Type B pancreatic cell (in vitro differentiated cells): ENCODE results near the gene KRTAP2-1. TPM values are rescaled to one million over a fixed set of nuclear protein-coding genes. Genes with fewer than 3 reads are reported as not detected.

Source experiments
- DNase-seq: peaks from one replicate; pipeline ENCODE4 v3.0.0; 2021; ENCODE audit warnings: mixed read lengths; ENCODE audit not compliant: unreplicated experiment; ENCODE audit errors: extremely low spot score
- H3K27ac Mint-ChIP-seq: 2 replicates; pipeline ENCODE4 v1.8.0; 2021; ENCODE audit warnings: mild to moderate bottlenecking, mixed read lengths
- H3K27me3 Mint-ChIP-seq: 2 replicates; pipeline ENCODE4 v1.8.0; 2021; ENCODE audit warnings: mixed read lengths
- H3K36me3 Mint-ChIP-seq: 2 replicates; pipeline ENCODE4 v1.8.0; 2021; ENCODE audit warnings: mixed read lengths
- H3K4me1 Mint-ChIP-seq: one replicate; pipeline ENCODE4 v1.8.0; 2021; ENCODE audit warnings: mixed read lengths; ENCODE audit not compliant: unreplicated experiment
- H3K4me3 Mint-ChIP-seq: 2 replicates; pipeline ENCODE4 v1.8.0; 2021; ENCODE audit warnings: mild to moderate bottlenecking, mixed read lengths
- H3K9me3 Mint-ChIP-seq: 2 replicates; pipeline ENCODE4 v1.8.0; 2021; ENCODE audit warnings: mixed read lengths
- total RNA-seq: library from RNA; stranded (reverse); gene quantifications from 2 replicates; pipeline ENCODE4 v1.2.1, GENCODE V29; 2021; ENCODE audit warnings: low replicate concordance
- TF ChIP-seq, protein P1 (sequence below): fragments of 200-600 bp; sonication (generic); conservative IDR thresholded peaks from 2 replicates; pipeline ENCODE4 v1.5.0; 2021; ENCODE audit warnings: antibody characterized with exemption, mild to moderate bottlenecking

KRTAP2-1 gene
- total RNA-seq, 1 donor from 2014 or later: not detected

DNA sequence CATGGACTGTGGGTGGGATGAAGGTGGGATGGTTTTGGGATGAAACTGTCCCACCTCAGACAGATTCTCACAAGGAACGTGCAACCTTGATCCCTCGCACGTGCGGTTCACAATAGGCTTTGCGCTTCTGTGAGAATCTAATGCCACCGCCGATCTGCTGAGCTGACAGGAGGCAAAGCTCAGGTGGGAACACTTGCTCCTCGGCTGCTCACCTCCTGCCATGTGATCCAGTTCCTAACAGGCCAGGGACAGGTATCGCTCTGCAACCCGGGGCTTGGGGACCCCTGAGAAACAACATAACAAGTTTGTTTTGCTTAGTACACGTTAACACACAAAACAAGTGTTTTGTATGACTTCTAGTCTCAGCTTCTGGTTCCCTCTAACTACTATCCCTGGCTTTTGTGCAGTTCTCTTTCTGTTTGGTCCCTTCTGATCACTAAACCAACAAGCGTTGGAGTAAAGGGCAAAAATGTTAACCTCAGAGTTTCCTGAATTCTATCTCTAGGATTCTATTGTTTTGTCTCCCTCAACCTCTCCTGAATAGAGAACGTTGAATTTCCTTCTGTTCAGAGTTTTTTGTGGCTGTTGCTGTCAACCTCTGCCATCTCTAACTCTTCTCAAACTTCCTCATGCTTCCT, 30.4 kb downstream of the KRTAP2-1 start:
- TF ChIP-seq, protein P1, sequence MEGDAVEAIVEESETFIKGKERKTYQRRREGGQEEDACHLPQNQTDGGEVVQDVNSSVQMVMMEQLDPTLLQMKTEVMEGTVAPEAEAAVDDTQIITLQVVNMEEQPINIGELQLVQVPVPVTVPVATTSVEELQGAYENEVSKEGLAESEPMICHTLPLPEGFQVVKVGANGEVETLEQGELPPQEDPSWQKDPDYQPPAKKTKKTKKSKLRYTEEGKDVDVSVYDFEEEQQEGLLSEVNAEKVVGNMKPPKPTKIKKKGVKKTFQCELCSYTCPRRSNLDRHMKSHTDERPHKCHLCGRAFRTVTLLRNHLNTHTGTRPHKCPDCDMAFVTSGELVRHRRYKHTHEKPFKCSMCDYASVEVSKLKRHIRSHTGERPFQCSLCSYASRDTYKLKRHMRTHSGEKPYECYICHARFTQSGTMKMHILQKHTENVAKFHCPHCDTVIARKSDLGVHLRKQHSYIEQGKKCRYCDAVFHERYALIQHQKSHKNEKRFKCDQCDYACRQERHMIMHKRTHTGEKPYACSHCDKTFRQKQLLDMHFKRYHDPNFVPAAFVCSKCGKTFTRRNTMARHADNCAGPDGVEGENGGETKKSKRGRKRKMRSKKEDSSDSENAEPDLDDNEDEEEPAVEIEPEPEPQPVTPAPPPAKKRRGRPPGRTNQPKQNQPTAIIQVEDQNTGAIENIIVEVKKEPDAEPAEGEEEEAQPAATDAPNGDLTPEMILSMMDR: no peak
- DNase-seq: no peak
- no peak overlapping the region for H3K27ac Mint-ChIP-seq
- peaks cover 4% of the 10 kb centered on the region for H3K4me1 Mint-ChIP-seq
- no peaks in the 10 kb centered on the region for H3K9me3 Mint-ChIP-seq
- H3K36me3 Mint-ChIP-seq: no peaks in the 10 kb centered on the region
- H3K4me3 Mint-ChIP-seq: no peak overlapping the region
- H3K27me3 Mint-ChIP-seq: no peaks in the 10 kb centered on the region

DNA sequence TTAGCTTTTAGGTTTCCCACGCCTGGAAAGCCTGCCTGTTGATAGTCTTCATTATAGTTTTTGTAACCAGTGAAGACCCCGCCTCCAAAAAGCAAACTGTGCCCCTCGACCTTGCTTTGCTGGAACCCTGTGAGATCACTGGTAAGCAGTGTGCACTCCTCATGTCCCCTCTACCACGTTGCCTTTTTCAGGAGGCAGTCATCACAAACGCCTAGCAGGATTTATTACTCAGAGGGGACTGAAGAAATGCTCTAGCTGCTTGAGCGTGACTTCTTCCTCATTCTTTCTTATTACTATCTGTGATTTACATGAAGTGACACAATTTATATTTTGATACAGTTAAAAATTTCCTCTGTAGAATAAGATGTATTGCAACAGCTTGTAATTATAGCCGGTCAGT, 31.7 kb downstream of the KRTAP2-1 start:
- Mint-ChIP-seq H3K27me3 (no peaks in the 10 kb centered on the region), H3K4me1 (peaks cover 4% of the 10 kb centered on the region), H3K27ac (no peak overlapping the region), H3K4me3 (no peak overlapping the region), H3K9me3 (no peaks in the 10 kb centered on the region), H3K36me3 (no peaks in the 10 kb centered on the region)
- TF ChIP-seq, protein P1: no peak
- no peak for DNase-seq

DNA sequence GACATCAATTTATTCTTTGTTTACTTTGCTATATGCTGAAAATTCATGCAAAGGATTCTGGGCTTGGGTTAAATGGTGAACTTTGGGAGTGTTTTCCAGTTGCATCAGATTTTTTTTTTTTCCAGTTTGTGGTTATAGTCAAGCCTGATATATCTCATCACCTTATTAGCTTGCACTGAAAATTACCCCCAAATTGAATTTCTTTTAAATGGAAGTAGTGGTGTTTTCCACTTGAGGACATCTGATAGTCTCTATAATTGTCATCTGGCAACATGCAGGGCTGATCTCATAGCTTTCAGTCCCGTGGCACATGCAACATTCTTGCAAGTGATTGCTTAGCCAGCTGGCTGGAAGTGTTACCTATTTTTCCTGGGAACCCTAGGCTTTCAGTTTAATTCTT, 33.5 kb downstream of the KRTAP2-1 start:
- Mint-ChIP-seq H3K27ac (no peak overlapping the region), H3K4me1 (peaks cover 17% of the 10 kb centered on the region), H3K36me3 (no peaks in the 10 kb centered on the region), H3K4me3 (no peak overlapping the region), H3K9me3 (no peaks in the 10 kb centered on the region), H3K27me3 (no peaks in the 10 kb centered on the region)
- no peak for DNase-seq
- TF ChIP-seq, protein P1: no peak

DNA sequence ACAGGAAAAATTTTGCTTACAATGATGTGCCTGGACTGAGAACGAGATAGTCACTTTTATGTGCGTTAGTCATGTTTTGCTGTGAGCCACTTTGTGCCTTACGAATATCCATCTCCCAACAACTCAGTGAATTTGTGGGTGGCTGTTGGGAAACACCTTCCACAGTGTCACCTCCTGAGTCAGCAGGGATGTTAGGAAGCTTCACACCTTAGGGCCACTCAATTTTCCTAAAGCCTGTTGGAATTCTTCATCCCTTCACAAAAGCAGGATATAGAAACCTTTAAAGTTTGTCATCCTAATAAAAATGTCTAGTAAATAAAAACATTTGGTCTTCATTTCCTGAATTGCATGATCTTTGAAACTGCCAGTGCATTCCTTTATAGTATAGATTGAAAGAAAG, 33.9 kb downstream of the KRTAP2-1 start:
- Mint-ChIP-seq H3K36me3 (no peaks in the 10 kb centered on the region), H3K4me3 (no peak overlapping the region), H3K27me3 (no peaks in the 10 kb centered on the region), H3K27ac (no peak overlapping the region), H3K4me1 (peaks cover 18% of the 10 kb centered on the region), H3K9me3 (no peaks in the 10 kb centered on the region)
- TF ChIP-seq, protein P1: no peak
- no peak for DNase-seq

DNA sequence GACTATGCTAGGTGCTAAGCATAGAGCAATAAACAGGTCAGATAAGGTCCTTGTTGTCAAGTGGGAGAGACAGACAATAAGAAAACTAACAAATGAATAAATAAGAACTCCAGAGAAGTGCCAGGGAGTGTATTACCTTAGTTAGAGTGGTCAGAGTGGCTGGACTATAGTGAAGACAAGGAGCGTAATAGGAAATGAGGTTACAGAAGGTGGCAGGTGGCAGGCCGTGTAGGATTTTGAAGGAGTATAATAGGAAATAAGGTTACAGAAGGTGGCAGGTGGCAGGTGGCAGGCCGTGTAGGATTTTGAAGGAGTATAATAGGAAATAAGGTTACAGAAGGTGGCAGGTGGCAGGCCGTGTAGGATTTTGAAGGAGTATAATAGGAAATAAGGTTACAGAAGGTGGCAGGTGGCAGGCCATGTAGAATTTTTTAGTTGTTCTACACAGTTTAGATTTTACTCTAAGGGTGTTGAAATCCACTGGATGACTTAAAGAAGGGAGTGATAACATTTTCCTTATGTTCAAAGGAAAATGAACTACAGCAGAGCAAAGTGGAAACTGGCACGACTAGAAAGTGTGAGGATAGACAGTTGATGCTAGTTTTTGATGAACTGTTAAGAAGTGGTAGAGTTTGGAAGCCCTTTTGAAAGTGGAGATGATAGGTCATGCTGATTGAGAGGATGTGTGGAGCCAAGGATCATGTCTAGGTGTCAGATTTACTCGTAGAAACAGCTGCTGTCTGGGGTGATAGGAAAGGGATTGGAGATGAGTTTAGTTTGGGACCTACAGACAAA, 34.6 kb downstream of the KRTAP2-1 start:
- DNase-seq: no peak
- no peaks in the 10 kb centered on the region for H3K9me3 Mint-ChIP-seq
- H3K36me3 Mint-ChIP-seq: no peaks in the 10 kb centered on the region
- no peaks in the 10 kb centered on the region for H3K27me3 Mint-ChIP-seq
- TF ChIP-seq, protein P1: no peak
- H3K27ac Mint-ChIP-seq: no peak overlapping the region
- H3K4me3 Mint-ChIP-seq: no peak overlapping the region
- peaks cover 18% of the 10 kb centered on the region for H3K4me1 Mint-ChIP-seq
